CD14-positive monocyte (primary cell): ENCODE data around the gene PIGR. TPM values are rescaled to one million over a fixed set of nuclear protein-coding genes. Genes with fewer than 3 reads are reported as not detected.

Experiments used
- DNase-seq, 3 donors: peaks; one replicate each; pipeline ENCODE4 v3.0.0-alpha.2; 2011 to 2022
- H2AFZ ChIP-seq: 2 replicates; pipeline ENCODE4 v1.6.0; 2012; ENCODE audit warnings: mild to moderate bottlenecking, low read depth, low read length, inconsistent platforms; ENCODE audit not compliant: insufficient read depth, poor library complexity, severe bottlenecking
- H3K27ac ChIP-seq, 2 donors: 1 replicate in 1 of 2; 2 replicates in 1 of 2; pipeline ENCODE4 v1.5.1; 2012 to 2013; ENCODE audit warnings: low read length in 2 of 2, control low read depth in 1 of 2, inconsistent platforms in 1 of 2, low read depth in 1 of 2, mild to moderate bottlenecking in 1 of 2
- H3K27me3 ChIP-seq, 2 donors: one replicate each; pipeline versions ENCODE4 v1.6.0 to v1.6.1; 2011 to 2013; ENCODE audit warnings: low read length in 2 of 2; ENCODE audit not compliant: control insufficient read depth in 2 of 2, insufficient read depth in 2 of 2
- H3K36me3 ChIP-seq, 2 donors: replicated peaks in 1 of 2; 1 replicate in 1 of 2; 2 replicates in 1 of 2; pipeline versions ENCODE4 v1.5.1 to v1.6.1; 2012 to 2013; ENCODE audit warnings: low read length in 2 of 2, control low read depth in 1 of 2, inconsistent platforms in 1 of 2, mild to moderate bottlenecking in 1 of 2; ENCODE audit not compliant: insufficient read depth in 2 of 2, control insufficient read depth in 1 of 2
- H3K4me1 ChIP-seq, 2 donors: 1 replicate in 1 of 2; 2 replicates in 1 of 2; pipeline versions ENCODE4 v1.5.1 to v1.6.1; 2012 to 2013; ENCODE audit warnings: low read length in 2 of 2, control low read depth in 1 of 2, inconsistent platforms in 1 of 2, mild to moderate bottlenecking in 1 of 2, moderate library complexity in 1 of 2; ENCODE audit not compliant: insufficient read depth in 2 of 2, control insufficient read depth in 1 of 2
- H3K4me2 ChIP-seq: replicated peaks from 2 replicates; pipeline ENCODE3; 2012; ENCODE audit warnings: low read length, moderate library complexity, mild to moderate bottlenecking; ENCODE audit not compliant: poor library complexity, severe bottlenecking; ENCODE audit errors: extremely low read depth
- H3K4me3 ChIP-seq, 3 experiments: fragments of 200-600 bp in 1 of 3; sonication (generic) in 1 of 3; replicated peaks in 1 of 3; 1 replicate in 2 of 3; 2 replicates in 1 of 3; pipeline ENCODE4 v1.5.1; 2011 to 2013; ENCODE audit warnings: low read length in 3 of 3, mild to moderate bottlenecking in 3 of 3, control low read depth in 2 of 3, low read depth in 2 of 3, inconsistent platforms in 1 of 3, moderate library complexity in 1 of 3
- H3K79me2 ChIP-seq: 2 replicates; pipeline ENCODE4 v1.6.0; 2012; ENCODE audit warnings: mild to moderate bottlenecking, control low read depth, inconsistent platforms, low read length, moderate library complexity; ENCODE audit not compliant: insufficient read depth
- H3K9ac ChIP-seq: 2 replicates; pipeline ENCODE4 v1.6.0; 2017; ENCODE audit warnings: low read length, mild to moderate bottlenecking; ENCODE audit not compliant: insufficient read depth, poor library complexity, severe bottlenecking
- H3K9me3 ChIP-seq, 2 donors: replicated peaks in 1 of 2; 1 replicate in 1 of 2; 2 replicates in 1 of 2; pipeline versions ENCODE4 v1.5.1 to v1.6.1; 2012 to 2013; ENCODE audit warnings: low read length in 2 of 2, control low read depth in 1 of 2; ENCODE audit not compliant: control insufficient read depth in 1 of 2, insufficient read depth in 1 of 2
- H4K20me1 ChIP-seq: 2 replicates; pipeline ENCODE4 v1.6.0; 2012; ENCODE audit warnings: mild to moderate bottlenecking, low read length, control low read depth, moderate library complexity; ENCODE audit not compliant: insufficient read depth
- H3K27ac Mint-ChIP-seq, 7 donors: one replicate each; pipeline ENCODE4 v1.8.0; 2020; ENCODE audit warnings: mild to moderate bottlenecking in 7 of 7, mixed read lengths in 7 of 7, moderate library complexity in 6 of 7, inconsistent platforms in 2 of 7
- H3K27me3 Mint-ChIP-seq, 3 donors: one replicate each; pipeline ENCODE4 v1.8.0; 2021 to 2022; ENCODE audit warnings: low read depth in 3 of 3, mild to moderate bottlenecking in 3 of 3, mixed read lengths in 3 of 3, moderate library complexity in 3 of 3, inconsistent platforms in 1 of 3
- H3K36me3 Mint-ChIP-seq, 2 donors: one replicate each; pipeline ENCODE4 v1.8.0; 2020; ENCODE audit warnings: mixed read lengths in 2 of 2, inconsistent platforms in 1 of 2, mild to moderate bottlenecking in 1 of 2
- H3K4me1 Mint-ChIP-seq: one replicate; pipeline ENCODE4 v1.8.0; 2020; ENCODE audit warnings: mild to moderate bottlenecking, mixed read lengths
- H3K4me3 Mint-ChIP-seq, 2 donors: one replicate each; pipeline ENCODE4 v1.8.0; 2020; ENCODE audit warnings: mild to moderate bottlenecking in 2 of 2, mixed read lengths in 2 of 2, moderate library complexity in 1 of 2
- H3K9me3 Mint-ChIP-seq, 7 donors: one replicate each; pipeline ENCODE4 v1.8.0; 2020 to 2022; ENCODE audit warnings: mixed read lengths in 7 of 7, mild to moderate bottlenecking in 6 of 7, moderate library complexity in 6 of 7, inconsistent platforms in 2 of 7
- CTCF ChIP-seq: fragments of 200-600 bp; IDR thresholded peaks from one replicate; pipeline ENCODE4 v1.8.0; 2022; ENCODE audit warnings: antibody characterized with exemption, mild to moderate bottlenecking
- WGBS: methylation state at CpG from one replicate; pipeline ENCODE4 v1.1.5; 2013; ENCODE audit warnings: missing lambda C conversion rate; ENCODE audit not compliant: insufficient coverage; 5-methylcytosine and 5-hydroxymethylcytosine counted together
- intact Hi-C, 2 donors: fragments of 100-400 bp; cut with micrococcal nuclease; formaldehyde crosslinking; loops; one replicate each; pipeline versions ENCODE4 v1.15.0 to v1.15.1; 2023
- polyA plus RNA-seq, 3 donors: library from polyadenylated mRNA; depleted of rRNA in 1 of 3; unstranded in 2 of 3; stranded (reverse) in 1 of 3; fragments of 300-500 nt in 2 of 3; fragments of >200 nt in 1 of 3; fragmentation: Illumina TruSeq in 2 of 3; gene quantifications; 1 replicate in 2 of 3; 2 replicates in 1 of 3; pipeline ENCODE4 v1.2.3, GENCODE V29; 2012 to 2021

PIGR gene
- polyA plus RNA-seq, 3 donors = 0.01 TPM; not detected in 2

GRCh38 chr1:206947255-206947654 lies 989 bp upstream of the PIGR start:
- Mint-ChIP-seq H3K27me3 (peaks cover 9 to 18% (median 13%) of the 10 kb centered on the region in 3 donors), H3K36me3 (peaks cover under 1 to 4% of the 10 kb centered on the region in 2 donors), H3K27ac (no peak overlapping the region), H3K4me1 (peaks cover 36% of the 10 kb centered on the region), H3K4me3 (no peak overlapping the region), H3K9me3 (peaks cover 0 to 7% (median 0%) of the 10 kb centered on the region in 7 donors)
- H3K4me3 ChIP-seq = no peak overlapping the region
- DNase-seq = peak in 1 of 3 donors; percentile 16
- no peaks in the 10 kb centered on the region for H3K36me3 ChIP-seq
- no peak overlapping the region for H3K4me2 ChIP-seq
- TF ChIP-seq CTCF = no peak
- peaks cover 30 to 39% of the 10 kb centered on the region in 2 donors for H3K4me1 ChIP-seq
- no peak overlapping the region for H3K9ac ChIP-seq
- H3K9me3 ChIP-seq = no peaks in the 10 kb centered on the region
- no peak overlapping the region for H3K27ac ChIP-seq
- no peak overlapping the region for H2AFZ ChIP-seq
- H4K20me1 ChIP-seq = no peaks in the 10 kb centered on the region
- H3K79me2 ChIP-seq = no peaks in the 10 kb centered on the region
- intact Hi-C loops = no loop called here
- H3K27me3 ChIP-seq = peaks cover 0 to 2% of the 10 kb centered on the region in 2 donors
- WGBS = no CpG with 5 or more reads among the region's 3 CpGs

GRCh38 chr1:206945779-206946178 lies 487 bp downstream of the PIGR start:
- peaks cover 0 to 4% of the 10 kb centered on the region in 2 donors for H3K36me3 Mint-ChIP-seq
- H3K9me3 ChIP-seq = no peaks in the 10 kb centered on the region

More at GRCh38 chr1:206945779-206946178, 487 bp downstream of the PIGR start:
- Mint-ChIP-seq H3K9me3 (peaks cover 0 to 7% (median 0%) of the 10 kb centered on the region in 7 donors), H3K27ac (no peak overlapping the region), H3K27me3 (peaks cover 9 to 21% (median 13%) of the 10 kb centered on the region in 3 donors), H3K4me1 (peaks cover 22% of the 10 kb centered on the region), H3K4me3 (no peak overlapping the region)
- intact Hi-C loops = no loop called here
- Histone ChIP-seq H3K27me3 (peaks cover 0 to 2% of the 10 kb centered on the region in 2 donors), H3K4me2 (no peak overlapping the region), H4K20me1 (no peaks in the 10 kb centered on the region), H3K4me1 (peaks cover 19 to 26% of the 10 kb centered on the region in 2 donors), H2AFZ (no peak overlapping the region), H3K36me3 (no peaks in the 10 kb centered on the region), H3K4me3 (no peak overlapping the region), H3K79me2 (no peaks in the 10 kb centered on the region), H3K9ac (no peak overlapping the region), H3K27ac (no peak overlapping the region)
- DNase-seq = no peak
- 100% methylated on average over 1 of the region's 4 CpGs for WGBS
- no peak for TF ChIP-seq CTCF
